22Rv1 (cell line): ENCODE data around the gene H19.

ENCODE experiments used
- H3K27ac ChIP-seq: fragments of 450-650 bp; 2 replicates; pipeline ENCODE4 v1.5.1; 2017
- ZFX ChIP-seq: fragments of 450-650 bp; IDR thresholded peaks from 2 replicates; pipeline ENCODE4 v1.6.1; 2017; ENCODE audit warnings: antibody characterized with exemption, borderline replicate concordance
- TF ChIP-seq, protein P1 (sequence below): fragments of 450-650 bp; IDR thresholded peaks from 2 replicates; pipeline ENCODE4 v1.5.1; 2017; ENCODE audit warnings: mild to moderate bottlenecking

The H19 gene

DNA sequence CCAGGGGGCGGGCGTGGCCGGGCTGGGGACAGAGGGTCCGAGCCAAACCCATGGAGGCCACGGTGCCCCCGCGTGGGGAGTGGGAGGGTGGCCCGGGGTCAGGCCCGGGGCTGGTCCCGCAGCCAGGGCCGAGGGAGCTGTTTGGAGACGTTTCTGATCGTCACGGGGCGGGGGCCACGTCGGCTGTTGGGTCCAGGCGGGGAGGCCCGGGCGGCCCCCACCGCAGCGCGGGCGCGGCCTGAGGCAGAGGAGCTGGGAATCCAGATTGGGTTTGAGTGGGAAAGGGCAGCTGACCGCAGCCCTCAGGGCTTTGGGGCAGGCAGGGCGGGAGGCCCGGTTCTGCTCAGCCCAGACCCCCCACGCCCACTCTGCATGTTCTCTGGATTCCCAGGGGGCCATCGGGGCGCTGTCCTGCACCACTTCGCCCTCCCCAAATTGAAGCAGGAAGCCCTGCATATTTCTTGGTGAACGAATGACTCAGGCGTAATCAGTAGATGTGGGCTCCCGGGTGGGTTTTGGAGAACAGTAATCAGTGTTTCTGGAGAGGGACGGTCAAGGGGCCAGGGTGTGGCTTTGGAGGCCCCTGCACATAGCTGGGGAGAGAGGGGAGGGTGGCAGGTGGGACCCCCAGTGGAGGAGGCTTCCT is 49.9 kb downstream of the H19 start:
- no peak overlapping the region for H3K27ac ChIP-seq
- TF ChIP-seq, protein P1, sequence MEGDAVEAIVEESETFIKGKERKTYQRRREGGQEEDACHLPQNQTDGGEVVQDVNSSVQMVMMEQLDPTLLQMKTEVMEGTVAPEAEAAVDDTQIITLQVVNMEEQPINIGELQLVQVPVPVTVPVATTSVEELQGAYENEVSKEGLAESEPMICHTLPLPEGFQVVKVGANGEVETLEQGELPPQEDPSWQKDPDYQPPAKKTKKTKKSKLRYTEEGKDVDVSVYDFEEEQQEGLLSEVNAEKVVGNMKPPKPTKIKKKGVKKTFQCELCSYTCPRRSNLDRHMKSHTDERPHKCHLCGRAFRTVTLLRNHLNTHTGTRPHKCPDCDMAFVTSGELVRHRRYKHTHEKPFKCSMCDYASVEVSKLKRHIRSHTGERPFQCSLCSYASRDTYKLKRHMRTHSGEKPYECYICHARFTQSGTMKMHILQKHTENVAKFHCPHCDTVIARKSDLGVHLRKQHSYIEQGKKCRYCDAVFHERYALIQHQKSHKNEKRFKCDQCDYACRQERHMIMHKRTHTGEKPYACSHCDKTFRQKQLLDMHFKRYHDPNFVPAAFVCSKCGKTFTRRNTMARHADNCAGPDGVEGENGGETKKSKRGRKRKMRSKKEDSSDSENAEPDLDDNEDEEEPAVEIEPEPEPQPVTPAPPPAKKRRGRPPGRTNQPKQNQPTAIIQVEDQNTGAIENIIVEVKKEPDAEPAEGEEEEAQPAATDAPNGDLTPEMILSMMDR = no peak
- TF ChIP-seq ZFX = no peak

DNA sequence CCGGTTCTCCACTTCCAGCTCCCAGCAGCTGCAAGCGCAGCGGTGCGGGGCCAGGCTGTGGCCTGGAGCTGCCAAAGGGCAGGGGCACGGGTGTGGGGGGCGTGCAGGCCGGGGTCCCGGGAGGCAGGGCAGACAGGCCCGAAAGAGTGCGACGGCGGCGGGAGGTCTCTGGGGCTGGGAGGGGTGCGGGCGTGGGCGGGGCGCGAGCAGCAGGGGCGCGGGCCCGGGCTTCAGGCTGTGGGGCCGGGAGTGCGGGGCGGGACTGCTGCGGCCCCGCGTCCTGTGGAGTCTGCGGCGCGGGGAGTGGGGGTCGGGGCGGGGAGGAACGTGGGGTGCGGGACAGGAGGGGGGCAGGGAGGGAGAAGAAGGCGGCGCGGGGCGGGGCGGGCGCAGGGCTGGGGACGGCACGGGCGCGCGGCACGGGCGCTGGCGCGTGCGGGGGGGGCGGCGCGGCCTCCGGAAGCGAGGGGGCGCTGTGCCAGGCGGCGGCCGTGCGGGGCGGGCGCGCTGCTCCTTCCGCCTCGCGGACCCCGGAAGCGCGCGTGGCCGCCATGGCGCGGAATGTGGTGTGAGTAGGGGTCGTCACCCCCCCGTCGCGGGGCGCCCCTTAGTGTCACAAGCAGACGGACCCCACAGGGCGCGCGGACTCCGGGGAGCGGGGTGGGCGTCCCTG is 50.7 kb downstream of the H19 start, which contains the start of gene MRPL23:
Gene MRPL23 (plus strand): TSS at position 521 of the 673 bp plus-strand sequence. CDS start 31 bp downstream, at position 552.
- TF ChIP-seq, protein P1 = no peak
- no peak for TF ChIP-seq ZFX
- H3K27ac ChIP-seq = no peak within 1 kb of the TSS
